Suppressor macrophage treated with lipopolysaccharide for 4 hours (primary cell): ENCODE results near the gene PRR9.

Experiments
- DNase-seq: peaks from one replicate; pipeline ENCODE4 v3.0.0-alpha.2; 2020

The PRR9 gene

DNA sequence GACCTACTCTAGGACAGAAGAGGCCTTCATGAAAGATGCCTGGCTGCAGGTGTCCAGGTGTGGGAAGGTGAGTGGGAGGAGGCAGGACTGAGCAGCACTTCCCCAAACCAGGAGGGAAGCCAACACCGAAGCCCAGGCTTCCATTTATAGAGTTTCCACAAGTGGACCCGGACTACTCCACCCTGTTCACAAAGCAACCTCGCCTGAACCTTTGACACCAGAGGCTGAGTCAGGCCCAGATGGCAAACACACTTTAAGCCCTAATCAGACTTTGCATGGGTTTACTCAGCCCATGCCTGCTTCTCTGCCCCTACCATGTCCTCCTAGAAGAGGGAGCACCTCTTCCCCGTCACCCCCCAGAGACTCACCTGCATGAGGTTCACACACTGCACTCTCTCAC lies 14.0 kb downstream of the PRR9 start:
- DNase-seq, result no peak

DNA sequence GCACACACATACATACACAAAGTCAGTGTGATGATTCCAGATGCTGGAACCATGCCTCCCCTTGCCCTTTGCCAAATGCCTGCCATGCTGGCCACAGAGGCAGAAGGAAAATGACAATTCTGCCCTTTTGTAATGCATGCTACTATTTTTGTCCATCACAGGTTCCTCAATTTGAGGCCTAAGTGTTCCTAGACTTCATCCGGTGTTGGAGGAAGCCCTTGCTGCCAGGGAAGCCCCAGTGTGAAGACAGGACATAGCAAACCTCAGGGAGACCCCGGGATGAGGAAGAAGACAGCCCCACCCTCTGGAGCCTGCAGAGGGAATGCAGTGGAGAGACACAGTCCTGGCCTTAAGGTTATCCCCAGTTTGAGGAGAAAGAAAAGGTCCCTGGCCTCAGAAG lies 14.4 kb downstream of the PRR9 start:
- peak; percentile 52 for DNase-seq

DNA sequence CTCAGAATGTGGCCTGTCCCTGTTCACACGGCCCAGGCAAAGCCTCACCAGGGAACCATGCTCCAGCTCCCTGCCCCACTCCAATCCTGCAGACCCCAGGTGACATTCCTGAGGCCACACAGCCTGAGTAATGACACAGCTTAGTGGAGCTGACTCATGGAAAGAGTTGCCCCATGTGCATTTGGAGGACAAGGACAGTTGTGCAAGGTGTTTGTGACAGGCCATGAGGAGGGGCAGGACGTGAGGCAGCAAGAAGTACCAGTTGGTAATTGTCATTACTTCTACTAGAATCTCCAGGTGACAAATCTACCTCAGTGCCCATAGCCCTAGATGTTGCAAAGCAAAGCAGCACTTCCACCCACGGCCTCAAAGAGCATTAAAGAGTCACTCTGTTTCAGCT lies 15.2 kb downstream of the PRR9 start:
- peak; percentile 57 for DNase-seq

- DNase-seq, result no peak
Measured at GRCh38 chr1:153233448-153233847, 16.1 kb downstream of the PRR9 start.

DNA sequence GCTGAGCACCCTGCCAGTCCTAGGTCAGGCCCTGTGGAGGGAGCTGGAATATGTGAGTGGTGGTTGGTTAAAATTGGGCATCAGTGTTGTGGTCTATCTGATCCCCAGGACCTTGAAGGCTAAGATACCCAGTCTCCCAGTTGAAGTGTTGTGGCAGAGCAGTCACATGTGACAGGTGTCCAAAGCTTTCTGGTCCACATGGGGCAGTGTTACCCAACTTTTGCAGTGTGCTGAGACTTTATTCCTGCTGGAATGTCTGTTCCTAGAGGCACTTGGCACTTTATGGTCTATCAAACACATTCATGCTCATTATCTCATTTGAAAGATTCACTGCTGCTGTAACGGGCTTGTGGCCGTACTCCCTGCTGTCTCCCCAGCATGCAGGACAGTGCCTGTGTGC lies 21.1 kb downstream of the PRR9 start:
- DNase-seq, result no peak

- DNase-seq, result no peak
Measured at GRCh38 chr1:153242160-153242559, 24.8 kb downstream of the PRR9 start.

DNA sequence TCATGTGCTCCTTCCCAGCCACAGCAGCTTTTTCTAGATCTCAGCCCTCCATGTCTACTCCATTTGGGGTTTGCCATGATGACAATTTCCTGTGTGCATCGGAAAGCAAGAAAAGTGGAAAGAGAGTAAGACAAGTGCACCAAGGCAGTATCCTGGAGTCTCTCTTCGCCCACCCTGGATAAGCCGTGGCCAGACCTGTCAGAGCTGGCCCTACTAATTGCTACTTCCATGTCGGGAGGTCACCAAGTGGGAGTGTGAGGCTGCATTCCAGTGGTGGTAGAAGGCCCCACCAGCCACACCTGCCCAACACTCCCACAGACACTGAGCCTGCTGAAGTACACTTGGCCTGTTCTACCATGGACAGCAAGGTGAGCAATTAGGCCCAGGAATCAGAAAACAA lies 28.1 kb downstream of the PRR9 start:
- DNase-seq, result no peak

- no peak for DNase-seq
Measured at GRCh38 chr1:153246018-153246417, 28.6 kb downstream of the PRR9 start.

DNA sequence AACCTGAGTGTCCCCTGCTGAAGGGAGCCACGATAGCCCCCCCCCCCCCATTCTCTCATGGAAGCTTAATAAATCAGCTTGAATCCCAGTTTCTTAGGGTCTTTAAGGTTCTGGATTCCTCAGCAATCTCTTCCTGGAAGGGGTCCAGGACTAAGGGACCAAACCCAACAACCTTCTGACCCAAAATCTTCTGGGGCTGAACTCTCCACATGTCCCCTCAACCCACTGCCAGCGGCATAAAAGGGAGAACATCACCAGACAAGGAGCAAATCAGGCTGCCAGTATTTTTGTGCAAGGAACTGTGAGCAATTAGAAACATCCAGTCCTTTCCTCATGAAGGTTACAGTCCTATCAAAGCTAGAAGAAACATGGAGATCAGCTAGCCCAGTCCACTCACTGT lies 29.4 kb downstream of the PRR9 start:
- DNase-seq, result no peak

- no peak for DNase-seq
Measured at GRCh38 chr1:153248176-153248879, 30.9 kb downstream of the PRR9 start.

- no peak for DNase-seq
Measured at GRCh38 chr1:153250166-153250565, 32.8 kb downstream of the PRR9 start.

- no peak for DNase-seq
Measured at GRCh38 chr1:153251087-153251486, 33.7 kb downstream of the PRR9 start.

GRCh38 chr1:153251562-153251961 lies 34.2 kb downstream of the PRR9 start:
- no peak for DNase-seq

GRCh38 chr1:153251988-153252387 lies 34.6 kb downstream of the PRR9 start:
- DNase-seq, result no peak

GRCh38 chr1:153253076-153253475 lies 35.7 kb downstream of the PRR9 start:
- DNase-seq, result no peak

DNA sequence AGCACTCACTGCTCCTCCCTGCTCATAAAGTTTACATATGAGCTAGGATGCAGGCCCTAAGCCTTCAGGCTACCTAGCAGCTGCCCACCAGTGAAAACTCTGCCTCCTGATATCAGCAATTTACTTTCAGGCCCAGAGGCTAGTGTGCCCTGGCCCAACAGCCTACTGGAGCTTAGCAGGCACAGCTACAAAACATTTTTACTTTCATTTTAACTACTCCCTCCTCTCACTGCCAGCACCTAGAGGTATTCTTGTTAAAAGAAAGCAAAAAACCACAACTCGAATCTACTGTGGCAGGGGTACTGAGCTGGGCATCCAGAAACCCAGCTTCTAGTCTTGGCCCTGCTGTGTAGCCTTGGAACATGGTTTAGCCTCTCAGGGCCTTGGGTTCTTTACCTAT lies 36.3 kb downstream of the PRR9 start:
- no peak for DNase-seq

DNA sequence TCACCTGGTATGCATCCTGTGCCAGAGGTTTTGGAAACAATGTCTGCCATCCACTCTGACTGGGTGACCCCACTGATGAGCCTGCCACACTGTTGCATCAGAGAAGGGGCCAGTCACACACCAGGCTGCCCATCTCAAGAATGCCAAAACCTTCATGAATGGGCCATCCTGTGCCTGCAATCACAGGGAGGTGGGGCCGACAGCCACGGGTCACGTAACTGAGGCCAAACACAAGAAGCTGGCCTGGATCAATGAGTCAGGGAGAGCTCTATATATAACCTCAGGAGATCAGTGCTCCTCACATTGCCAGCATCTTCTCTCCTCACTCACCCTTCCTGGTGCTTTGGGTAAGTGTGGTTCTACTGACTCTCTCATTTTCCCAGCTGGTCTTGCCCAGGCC lies 42.0 kb downstream of the PRR9 start, which contains the start of gene LORICRIN:
Gene LORICRIN, plus strand, starts transcription at position 301 of the 400 bp plus-strand sequence. CDS start 1,263 bp downstream, outside the sequence.
- DNase-seq, result no peak

DNA sequence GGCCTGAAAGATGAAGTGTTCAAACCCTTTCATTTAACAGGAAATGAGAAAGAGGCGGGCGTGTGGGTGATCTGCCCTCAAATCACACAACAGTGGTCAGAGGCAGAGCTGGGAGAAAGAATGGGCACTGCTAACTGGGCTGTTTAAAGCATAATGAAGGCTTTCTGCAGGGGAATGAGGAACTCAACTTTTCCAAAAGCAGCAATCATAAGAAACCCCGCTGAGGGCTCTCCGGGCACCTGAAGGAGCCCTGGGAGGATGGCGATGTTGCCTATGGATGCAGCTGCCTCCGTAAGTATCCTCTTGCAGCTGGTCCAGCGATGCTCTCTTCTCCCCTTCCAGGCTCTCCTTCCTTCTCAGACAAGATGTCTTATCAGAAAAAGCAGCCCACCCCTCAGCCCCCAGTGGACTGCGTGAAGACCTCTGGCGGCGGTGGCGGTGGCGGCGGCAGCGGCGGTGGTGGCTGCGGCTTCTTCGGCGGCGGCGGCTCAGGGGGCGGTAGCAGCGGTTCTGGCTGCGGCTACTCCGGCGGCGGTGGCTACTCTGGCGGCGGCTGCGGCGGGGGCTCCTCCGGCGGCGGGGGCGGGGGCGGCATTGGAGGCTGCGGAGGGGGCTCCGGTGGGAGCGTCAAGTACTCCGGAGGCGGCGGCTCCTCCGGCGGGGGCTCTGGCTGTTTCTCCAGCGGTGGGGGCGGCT lies 43.3 kb downstream of the PRR9 start:
- DNase-seq, result peak; percentile 43

- peak; percentile 17 for DNase-seq
Measured at GRCh38 chr1:153261281-153262069, 44.1 kb downstream of the PRR9 start.

- no peak for DNase-seq
Measured at GRCh38 chr1:153262070-153262366, 44.6 kb downstream of the PRR9 start.

DNA sequence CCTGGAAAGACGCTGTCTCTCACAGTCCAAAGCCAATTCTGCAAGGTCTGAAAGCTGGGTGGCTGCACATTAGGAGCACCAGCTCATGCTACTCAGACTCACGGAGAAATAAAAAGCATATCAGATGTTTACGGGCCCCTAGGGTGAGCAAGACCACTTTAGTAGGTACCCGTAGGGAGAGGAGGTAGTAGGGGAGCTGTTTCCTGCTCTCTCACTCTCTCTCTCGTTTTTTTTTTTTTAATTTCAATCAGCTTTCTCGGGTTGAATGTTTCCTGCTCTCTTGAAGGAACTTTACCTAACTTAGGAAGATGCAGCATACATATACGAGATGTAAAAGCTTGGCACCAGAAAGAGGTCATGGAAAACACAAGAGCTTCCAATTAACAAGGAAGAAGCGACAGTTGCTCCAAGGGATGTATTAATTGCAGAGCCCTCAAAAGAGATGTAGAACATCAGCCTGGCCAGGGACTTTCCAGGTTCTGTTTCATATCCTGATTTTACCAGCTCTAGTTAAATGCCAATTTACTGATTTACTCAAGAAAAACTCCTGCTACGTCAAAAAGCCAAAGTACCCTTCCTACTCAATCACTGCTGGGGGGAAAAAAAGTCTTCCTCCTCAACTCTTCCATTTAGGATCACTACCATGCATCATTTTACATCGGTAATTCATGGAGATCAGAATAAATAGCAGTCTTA lies 45.2 kb downstream of the PRR9 start:
- peak; percentile 80 for DNase-seq

GRCh38 chr1:153265457-153265856 lies 48.1 kb downstream of the PRR9 start:
- DNase-seq, result no peak
